Kidney epithelial cell (primary cell): ENCODE data around the gene FZD8. TPM values are rescaled to one million over a fixed set of nuclear protein-coding genes. Genes with fewer than 3 reads are reported as not detected.
A peak's percentile ranks its signal among the peaks of the same experiment; 100 is the strongest.

Source experiments
- DNase-seq: peaks from one replicate; pipeline ENCODE4 v3.0.0-alpha.2; 2010; ENCODE audit warnings: low read depth
- H3K27me3 ChIP-seq: 2 replicates; pipeline ENCODE4 v1.6.0; 2011; ENCODE audit warnings: low read length; ENCODE audit not compliant: control insufficient read depth, insufficient read depth
- H3K36me3 ChIP-seq: 2 replicates; pipeline ENCODE4 v1.5.1; 2011; ENCODE audit warnings: low read length; ENCODE audit not compliant: control insufficient read depth, insufficient read depth
- H3K4me3 ChIP-seq: 2 replicates; pipeline ENCODE4 v1.5.1; 2011; ENCODE audit warnings: low read depth, mild to moderate bottlenecking, control low read depth, low read length
- total RNA-seq: library from RNA; depleted of rRNA; stranded (reverse); fragments of >200 nt; gene quantifications from 2 replicates; pipeline ENCODE4 v1.2.3, GENCODE V29; 2015
- TF ChIP-seq, protein P1 (sequence below): IDR thresholded peaks from 2 replicates; pipeline ENCODE4 v1.5.1; 2011; ENCODE audit warnings: mild to moderate bottlenecking, moderate library complexity, low read length, control low read depth, inconsistent platforms; ENCODE audit not compliant: insufficient read depth, poor library complexity, severe bottlenecking

Gene FZD8
- total RNA-seq, 1 donor from 2014 or later: 12.7 TPM

DNA sequence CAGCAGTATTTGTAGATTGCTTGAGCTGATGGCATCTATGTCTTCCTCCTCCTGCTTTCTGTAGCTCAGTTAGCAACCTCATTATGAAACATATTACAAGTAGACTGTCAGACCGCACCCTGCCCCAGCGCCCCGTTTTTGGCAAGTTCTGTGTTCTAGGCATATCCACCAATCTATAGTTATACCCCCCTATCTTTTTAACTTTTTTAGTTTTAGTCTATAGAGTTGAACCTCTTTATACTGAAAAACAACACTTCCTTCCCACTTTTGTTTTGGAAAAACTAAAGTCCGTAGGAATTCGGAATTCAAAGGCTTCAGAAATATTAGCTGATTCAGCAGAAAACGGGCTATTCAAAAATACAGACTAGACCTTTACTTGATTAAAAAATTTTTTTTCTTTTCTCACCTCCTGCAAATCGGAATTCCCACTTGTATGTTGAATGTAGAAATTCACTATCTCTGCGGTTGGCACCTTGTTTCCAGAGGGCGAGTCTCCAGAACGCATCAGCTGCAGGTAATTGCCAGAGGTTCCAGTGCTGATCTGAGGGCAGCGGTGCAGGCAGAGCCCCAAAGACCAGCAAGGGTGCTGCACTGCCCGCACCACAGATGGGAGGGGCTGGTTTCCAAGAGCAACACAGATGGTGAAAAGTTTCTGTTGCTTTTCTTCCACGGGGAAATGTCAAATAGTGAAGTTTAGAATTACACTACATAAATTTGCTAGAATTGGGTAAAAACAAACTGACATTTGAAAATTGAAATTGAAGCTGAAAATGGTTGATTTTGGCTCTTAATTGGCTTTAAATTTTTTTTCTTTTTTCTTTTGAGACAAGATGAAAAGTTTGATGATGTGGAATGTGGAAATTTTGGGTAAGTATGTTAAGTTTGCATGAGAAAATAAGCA is 2.2 kb upstream of the FZD8 start:
- peaks cover 6% of the 10 kb centered on the region for H3K27me3 ChIP-seq
- TF ChIP-seq, protein P1, sequence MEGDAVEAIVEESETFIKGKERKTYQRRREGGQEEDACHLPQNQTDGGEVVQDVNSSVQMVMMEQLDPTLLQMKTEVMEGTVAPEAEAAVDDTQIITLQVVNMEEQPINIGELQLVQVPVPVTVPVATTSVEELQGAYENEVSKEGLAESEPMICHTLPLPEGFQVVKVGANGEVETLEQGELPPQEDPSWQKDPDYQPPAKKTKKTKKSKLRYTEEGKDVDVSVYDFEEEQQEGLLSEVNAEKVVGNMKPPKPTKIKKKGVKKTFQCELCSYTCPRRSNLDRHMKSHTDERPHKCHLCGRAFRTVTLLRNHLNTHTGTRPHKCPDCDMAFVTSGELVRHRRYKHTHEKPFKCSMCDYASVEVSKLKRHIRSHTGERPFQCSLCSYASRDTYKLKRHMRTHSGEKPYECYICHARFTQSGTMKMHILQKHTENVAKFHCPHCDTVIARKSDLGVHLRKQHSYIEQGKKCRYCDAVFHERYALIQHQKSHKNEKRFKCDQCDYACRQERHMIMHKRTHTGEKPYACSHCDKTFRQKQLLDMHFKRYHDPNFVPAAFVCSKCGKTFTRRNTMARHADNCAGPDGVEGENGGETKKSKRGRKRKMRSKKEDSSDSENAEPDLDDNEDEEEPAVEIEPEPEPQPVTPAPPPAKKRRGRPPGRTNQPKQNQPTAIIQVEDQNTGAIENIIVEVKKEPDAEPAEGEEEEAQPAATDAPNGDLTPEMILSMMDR: no peak
- no peak for DNase-seq
- no peaks in the 10 kb centered on the region for H3K36me3 ChIP-seq
- peak overlapping the region; percentile 67 for H3K4me3 ChIP-seq

DNA sequence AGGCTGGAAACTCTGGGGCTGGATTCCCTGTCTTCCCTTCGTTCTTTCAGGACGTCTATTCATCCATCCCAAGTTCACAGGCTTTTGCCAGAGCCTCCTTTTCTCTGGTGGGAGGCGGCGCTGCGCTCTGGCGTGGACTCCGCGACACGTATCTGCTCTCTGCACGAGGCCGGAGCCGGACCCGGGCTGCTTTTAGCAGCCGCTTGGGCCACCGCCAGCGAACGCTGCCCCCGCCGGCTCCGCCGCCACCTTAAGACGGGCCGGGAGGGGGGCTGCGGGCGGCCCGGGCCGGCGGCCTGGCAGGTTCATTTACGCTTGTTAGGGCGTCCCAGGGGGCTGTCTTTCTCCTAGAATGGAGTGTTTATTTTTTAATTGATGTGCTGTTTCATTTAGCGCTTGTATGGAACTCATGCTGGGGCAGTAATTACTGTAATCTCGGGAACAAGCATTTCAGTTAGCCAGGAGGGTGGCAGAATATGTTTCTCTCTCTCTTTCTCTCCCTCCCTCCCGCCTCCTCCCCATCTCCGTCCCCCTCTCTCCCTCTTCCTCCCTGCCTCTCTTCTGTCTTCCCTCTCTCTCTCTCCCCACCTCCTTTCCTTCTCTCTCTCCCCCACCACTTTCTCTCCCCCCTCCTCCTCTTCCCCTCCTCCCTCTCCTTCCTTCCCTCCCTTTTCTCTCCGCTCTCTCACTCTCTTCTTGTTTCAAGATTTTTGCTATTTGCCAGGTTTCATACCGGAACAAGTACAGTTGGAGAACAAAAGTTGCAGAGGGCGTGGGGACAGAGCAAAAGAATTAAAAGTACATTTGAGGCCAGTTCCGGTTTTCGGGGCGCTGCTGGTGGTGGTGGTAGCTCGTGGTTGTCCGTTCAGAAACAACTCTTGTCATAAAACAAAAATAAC is 1.3 kb upstream of the FZD8 start:
- H3K27me3 ChIP-seq: peaks cover 6% of the 10 kb centered on the region
- TF ChIP-seq, protein P1: no peak
- no peaks in the 10 kb centered on the region for H3K36me3 ChIP-seq
- peak overlapping the region; percentile 67 for H3K4me3 ChIP-seq
- no peak for DNase-seq

DNA sequence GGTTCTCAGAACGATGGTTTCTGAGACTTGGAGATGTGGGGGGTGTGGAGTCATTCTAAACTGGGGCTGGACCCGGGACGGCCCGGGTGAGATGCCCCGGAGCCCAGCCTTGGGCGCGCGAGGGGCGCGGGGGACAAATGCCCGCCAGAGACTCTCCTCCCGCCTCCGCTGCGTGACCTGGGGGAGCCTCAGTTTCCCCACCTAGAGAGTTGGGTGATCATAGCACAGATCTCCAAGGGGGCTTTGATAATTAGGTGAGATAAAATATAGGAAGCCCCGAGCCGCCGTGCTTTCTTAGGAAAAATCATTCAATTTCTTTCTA is 658 bp upstream of the FZD8 start:
- DNase-seq: no peak
- Histone ChIP-seq H3K27me3 (peaks cover 6% of the 10 kb centered on the region), H3K36me3 (no peaks in the 10 kb centered on the region), H3K4me3 (peak overlapping the region; percentile 67)
- TF ChIP-seq, protein P1: no peak

DNA sequence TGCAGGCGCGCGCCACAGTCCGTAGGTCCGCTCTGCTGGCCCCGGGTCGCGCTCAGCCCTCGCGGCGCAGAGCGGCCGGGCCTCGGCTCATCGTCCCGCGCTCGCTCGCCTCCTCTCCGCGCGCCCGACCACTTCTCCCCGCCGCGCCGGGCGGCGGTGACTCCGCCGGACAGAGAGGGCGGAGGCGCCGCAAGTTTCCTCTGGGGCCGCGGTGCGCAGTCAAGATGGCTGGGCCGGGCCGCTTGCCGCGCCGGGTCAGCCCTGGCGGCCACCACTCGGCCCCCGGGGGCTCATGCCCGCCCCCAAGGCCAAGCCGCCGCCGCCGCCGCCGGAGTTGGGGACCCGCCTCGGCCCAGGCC is 441 bp downstream of the FZD8 start:
- TF ChIP-seq, protein P1: no peak
- DNase-seq: no peak
- Histone ChIP-seq H3K4me3 (peak overlapping the region; percentile 67), H3K36me3 (no peaks in the 10 kb centered on the region), H3K27me3 (peaks cover 6% of the 10 kb centered on the region)

DNA sequence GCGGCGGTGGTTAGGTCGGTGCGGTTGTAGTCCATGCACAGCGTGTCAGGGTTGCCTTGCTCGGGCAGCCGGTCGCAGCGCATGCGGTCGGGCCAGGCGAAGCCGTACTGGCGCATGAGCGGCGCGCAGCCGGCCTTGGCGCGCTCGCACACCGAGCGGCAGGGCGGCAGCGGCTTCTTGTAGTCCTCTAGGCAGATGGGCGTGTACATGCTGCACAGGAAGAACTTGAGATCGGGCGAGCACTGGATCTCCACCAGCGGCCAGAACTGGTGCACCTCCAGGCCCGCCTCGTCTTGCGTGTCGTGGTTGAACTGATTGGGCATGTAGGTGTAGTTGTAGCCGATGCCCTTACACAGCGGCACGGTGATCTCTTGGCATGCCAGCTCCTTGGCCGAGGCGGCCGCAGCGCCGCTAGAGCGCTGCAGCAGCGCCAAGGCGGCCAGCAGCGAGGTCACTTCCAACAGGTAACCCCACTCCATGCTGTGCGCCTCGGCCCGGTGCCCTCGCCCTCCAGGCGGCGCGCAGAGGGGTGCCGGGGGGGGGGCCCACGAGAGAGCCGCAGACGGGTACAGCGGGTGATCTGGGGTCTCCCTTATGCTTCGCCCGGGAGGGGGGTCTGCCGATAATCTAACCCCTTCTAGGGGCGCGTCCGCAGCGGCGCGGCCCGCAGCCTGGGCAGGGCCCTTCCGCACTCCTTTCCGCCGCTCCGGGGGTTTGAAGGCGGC is 983 bp downstream of the FZD8 start:
- peak overlapping the region; percentile 67 for H3K4me3 ChIP-seq
- no peaks in the 10 kb centered on the region for H3K36me3 ChIP-seq
- TF ChIP-seq, protein P1: no peak
- H3K27me3 ChIP-seq: peaks cover 6% of the 10 kb centered on the region
- no peak for DNase-seq
